Activated T-helper 1 cell treated with Interleukin-2 at 50 U/mL for 16 hours (primary cell): Measurements from ENCODE around the gene SP3.

Source experiments
- DNase-seq: peaks from one replicate; pipeline ENCODE4 v3.0.0-alpha.2; 2020; ENCODE audit warnings: low read depth

Gene SP3

DNA sequence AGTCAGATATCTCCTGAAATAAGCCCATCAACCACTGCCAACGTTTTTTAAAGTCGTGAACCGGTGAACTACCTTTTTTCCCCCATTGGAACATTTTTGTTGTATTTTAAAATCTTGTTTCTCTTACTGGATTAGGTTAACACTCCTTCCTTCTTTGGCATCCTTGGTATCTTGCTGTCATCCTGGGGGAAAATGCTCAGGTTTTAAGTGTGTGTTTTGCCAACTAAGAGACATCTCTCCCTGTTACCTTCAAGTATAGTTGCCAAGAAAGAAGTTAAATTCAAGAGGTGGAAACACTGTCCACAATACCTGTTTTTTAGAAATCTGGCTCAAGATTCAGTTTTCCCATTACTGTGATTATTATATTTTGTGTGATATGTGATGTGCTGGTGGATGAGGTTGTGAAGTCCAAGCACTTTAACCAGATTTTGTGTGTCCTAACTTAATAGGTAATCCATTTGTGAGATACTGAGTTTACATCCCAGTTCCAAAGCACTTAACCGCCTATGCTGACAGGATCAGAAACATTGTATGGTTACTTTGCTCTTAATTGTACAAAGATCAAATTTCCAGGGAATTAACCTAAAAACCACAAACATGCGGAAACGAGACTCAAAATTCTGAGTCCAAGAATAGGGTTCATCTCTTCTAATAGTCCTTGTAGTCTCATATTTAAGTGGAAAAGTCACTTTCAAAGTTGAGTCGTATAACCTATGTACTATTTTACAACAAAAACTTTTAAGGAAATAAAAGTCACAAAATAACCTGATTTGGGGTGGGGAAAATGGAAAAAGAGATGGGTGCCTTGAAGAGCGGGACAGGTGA lies 1.3 kb upstream of the SP3 start:
- no peak for DNase-seq

DNA sequence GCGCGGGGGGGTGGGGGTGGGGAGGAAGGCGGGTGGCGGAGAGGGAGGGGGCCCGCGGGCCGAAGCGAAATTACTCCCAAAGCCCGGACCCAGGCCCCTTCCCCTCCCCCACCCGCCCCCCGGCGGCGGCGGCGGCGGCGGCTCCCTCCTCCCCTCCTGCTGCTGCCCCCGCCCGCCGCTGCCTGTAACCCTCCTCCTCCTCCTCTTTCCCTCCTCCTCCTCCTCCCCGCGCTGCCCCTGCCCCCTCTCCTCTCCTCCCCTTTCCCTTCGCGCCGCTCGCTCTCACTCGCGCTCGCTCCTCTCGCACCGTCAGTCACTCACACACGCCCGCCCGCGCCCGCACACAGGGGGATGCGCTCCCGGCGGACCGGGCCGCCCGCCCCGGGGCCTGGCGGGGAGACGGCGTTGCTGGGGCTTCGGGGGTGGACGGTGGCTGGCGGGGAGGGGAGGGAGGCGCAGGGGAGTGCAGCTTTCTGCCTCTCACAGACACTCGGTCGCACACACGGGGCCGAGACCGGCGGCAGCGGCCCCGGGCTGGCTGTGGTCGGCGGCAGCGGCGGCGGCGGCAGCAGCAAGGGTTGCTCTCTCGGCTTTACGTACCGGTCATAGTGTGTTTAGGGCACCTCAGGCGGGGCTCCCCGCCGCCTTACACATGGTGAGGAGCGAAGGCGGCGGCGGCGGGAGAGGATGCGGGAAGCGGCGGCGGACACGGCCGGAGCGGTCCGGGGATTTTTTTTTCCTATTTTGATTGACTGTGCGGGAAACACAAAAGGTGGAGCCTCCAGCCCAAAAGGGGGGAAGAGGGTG lies 405 bp downstream of the SP3 start:
- DNase-seq, result peak; percentile 79

DNA sequence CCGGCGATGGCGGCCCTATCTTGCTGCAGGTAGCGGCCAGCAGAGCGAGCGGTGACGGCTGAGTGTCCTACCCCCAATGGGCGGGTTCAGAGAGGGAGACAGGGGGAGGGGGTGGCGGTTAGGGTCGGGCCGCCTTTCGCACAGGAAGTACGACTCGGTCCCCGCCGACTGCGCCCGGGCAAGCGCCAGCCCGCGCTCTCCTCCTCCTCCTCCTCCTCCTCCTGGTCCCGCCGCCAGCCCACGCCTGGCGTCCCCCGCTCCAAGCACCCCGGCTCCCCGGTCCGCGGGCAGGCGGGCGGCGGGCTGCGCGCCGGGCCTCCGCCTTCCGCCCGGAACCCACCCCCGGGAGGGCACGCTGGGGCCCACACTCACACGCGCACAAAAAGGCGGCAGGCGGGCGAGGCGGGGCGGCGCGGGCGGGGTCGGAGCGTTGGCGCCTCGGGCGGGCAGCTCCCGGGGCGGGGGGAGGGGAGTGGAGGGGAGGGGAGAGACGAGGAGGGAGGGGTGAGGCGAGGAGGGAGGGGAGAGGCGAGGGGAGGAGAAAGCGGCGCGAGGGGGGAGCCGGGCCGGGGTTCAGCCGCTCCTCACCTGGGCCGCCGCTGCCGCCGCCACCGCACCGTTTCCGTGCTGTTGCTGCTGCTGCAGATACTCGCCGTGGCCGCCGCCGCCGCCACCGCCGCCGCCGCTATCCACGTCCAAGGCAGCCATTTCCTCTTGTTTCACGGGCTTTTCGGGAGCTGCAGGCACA lies 1.2 kb downstream of the SP3 start:
- peak; percentile 85 for DNase-seq

DNA sequence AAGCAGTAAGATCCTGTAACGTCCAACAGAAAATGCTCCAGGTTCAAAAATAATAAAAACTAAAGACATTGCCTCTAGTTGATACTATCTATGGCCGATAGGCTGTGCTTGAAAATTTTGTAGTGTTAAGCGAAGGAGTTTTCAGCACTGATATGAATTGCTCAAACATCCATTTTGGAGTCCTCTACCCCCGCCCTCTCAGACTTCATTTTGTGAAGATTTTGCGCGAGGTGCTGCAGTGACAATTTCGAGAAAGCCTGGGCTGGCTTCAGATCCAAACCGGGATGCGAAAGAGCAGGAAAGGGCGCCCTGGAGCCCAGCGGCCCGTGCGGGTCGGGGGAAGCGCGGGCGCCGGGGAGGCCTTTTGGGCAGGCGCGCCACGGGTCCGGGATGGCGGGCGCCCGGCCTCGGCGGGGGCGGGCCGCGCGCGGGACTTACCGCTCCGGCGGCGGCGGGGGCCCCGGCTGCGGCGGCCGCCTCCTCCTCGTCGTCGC lies 1.8 kb downstream of the SP3 start:
- DNase-seq, result no peak

DNA sequence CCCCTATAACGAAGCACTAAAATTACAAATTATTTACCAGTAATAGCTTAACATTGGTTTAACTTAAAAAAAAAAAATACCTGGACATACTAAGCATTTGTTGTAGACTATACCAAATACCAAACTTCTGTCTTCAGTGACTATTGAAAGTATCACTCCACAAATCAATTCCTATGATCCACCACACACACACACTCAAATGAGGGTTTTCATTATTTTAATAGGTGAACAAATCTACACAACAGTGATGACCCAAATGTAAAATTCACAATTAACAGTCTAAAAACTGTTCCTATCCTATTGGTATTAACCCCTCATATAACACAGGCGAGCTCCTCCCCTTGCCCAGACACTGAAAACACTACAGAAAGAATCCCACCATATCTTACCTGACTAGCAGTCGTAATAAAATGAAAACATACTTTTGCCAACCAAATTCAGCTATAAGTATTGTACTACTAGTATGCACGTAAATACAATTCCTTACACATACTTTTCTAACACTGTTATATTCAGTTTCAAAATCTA lies 2.5 kb downstream of the SP3 start:
- DNase-seq, result no peak

DNA sequence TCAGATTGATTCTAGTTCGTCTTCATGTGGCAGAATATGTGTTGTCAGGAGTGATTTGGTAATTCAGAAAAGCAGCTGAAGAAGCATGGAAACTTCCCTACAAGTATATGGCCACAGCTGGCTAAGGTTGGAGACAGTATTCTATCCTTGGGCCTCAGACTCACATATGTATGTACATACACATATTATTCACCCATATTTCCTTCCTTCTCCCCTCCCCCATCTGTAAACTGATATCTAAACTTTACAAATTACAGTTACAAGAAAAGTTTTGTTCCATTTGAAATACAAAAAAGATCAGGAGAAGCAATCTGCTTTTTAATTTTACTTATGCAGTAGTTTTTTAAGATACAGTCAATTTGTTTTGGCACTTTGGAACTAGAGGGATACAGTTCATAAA lies 3.1 kb downstream of the SP3 start:
- no peak for DNase-seq

DNA sequence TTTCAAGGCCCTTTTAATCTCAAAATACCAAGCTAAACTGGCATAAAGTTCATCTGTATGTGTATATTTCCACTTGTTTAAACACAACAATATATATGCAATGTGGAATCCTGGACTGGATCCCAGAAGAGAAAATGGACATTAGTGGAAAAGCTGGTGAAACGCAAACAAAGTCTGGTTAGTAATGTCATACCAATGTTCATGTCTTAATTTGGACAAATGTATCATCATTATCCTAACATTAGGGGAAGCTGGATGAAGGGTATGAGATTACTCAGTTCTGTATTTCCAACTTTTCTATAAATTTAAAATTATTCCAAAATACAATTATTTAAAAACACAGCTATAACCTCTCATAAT lies 3.8 kb downstream of the SP3 start:
- no peak for DNase-seq

DNA sequence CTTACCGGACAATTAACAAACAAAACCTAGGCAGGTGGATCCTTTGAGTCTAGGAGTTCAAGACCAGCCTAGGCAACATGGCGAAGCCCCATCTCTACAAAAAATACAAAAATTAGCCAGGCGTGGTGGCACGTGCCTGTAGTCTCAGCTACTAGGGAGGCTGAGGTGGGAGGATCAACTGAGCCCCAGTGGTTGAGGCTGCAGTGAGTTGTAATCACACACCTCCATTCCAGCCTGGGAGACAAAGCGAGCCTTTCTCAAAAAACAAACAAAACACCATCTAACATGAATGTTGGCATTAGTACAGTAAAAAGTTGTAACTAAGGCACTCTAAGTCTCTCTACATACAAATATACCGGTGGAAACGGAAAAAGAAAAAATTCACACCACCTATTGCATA lies 5.3 kb downstream of the SP3 start:
- no peak for DNase-seq

DNA sequence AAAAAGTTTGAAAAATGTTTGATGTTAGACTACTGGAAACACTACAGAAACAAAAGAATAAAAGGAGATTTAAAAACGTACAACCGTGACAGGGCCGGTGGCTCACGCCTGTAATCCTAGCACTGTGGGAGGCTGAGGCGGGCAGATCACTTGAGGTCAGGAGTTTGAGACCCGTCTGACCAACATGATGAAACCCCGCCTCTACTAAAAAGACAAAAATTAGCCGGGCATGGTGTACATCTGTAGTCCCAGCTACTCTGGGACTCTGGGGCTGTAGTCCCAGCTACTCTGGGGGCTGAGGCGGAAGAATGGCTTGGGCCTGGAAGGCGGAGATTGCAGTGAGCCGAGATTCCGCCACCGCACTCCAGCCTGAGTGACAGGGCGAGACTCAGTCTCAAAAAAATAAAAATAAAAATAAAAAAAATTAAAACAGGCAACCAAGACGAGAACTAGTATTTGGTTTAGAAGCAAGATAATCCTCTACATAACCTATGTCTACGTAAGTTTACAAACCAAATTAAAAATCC lies 5.8 kb downstream of the SP3 start:
- DNase-seq, result no peak

DNA sequence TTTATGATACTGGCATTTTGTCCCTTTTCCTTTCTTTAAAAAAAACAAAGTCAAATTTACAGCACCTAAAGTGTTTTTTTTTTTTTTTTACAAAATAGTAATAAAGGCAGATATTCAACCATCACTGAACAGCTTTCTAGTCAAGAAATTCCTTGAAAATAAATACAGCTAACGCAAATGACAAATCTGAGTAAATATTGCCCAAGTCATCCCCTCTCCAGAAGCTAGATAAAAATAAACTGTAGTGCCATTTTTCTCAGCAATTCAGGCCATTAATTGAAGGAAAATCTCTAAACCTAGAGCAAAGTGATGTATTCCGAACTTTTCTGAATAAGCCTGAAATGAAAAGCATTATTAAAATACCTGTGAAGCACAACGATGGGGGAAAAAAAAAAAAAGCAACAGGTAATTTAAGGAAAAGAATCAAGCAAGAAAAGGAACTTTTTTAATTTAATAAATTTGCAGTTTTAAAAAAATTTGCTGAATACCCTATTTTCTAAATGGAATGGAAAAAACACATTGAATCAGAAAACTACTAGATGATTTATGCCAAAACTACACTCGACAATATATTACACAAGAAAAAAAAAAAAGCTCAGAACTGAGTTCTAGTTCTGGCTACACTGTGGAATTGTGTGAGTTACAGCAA lies 6.9 kb downstream of the SP3 start:
- DNase-seq, result no peak

DNA sequence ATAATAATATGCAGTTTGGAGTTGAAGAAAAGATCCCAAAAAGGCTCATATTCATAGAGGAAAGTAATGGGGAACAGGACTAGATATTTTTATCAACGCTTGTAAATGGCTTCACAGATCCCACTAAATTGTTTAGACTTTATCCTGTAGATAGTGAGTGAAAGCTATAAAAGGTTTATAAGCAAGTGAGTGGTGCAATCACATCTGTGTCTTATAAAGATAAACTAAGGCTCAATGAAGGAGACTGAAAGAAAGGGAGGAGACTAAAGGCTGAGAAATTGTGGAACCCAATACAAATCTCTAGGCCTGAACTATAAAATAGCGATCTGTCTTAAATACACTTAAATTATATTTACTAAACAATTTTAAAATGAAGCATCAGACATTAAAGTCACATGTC lies 7.7 kb downstream of the SP3 start:
- no peak for DNase-seq

DNA sequence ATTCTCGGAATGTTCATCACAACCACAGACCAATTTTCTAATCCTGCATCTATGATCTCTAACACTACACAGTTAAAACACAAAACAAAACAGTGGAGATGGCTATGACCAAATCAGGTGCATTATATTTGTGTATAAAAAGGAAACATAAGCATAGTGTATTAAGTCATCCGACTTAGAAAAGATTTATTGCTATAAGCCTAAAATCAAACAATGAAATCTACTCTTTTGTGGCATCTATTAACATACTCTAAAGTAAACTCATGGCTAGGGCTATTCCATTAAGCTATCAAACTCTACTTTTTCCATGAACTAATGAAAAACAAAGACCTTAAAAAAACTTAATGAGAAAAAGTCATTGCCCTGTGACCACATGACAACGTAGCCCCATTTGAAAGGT lies 8.7 kb downstream of the SP3 start:
- DNase-seq, result no peak

DNA sequence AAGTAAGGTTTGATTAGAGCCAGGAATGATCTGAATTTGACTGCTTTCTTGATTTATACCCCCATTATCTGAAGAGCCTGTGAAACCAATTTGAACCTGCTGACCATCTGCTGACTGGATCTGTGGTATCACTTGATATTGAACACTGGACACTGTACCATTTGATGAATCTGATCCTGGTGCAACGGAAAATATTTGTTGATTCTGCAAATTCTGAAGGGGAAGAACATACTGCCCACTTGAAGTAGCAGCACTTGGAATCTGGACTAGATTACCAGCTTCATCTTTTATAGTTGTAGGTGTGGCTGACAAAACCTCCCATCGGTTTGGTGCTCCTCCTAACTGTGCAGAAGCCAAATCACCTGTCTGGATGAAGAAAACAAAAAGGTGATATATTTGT lies 9.3 kb downstream of the SP3 start:
- DNase-seq, result no peak

DNA sequence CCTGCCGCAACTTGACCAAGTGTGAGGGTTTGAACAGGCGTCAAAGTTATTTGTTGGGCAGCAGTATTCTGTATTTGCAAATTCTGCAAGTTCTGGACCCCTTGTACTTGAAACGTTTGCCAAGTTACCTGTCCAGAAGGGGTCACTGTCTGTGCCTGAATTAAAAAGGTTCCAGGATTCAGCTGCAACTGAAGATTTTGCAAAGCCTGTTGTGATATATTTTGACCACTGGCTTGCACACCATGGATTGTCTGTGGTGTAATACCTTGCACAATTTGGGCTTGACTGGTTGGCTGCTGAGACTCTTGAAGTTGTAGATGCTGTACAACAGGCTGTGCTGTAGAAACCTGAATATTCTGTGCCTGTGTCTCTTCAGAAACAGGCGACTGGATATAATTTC lies 10.2 kb downstream of the SP3 start:
- no peak for DNase-seq

DNA sequence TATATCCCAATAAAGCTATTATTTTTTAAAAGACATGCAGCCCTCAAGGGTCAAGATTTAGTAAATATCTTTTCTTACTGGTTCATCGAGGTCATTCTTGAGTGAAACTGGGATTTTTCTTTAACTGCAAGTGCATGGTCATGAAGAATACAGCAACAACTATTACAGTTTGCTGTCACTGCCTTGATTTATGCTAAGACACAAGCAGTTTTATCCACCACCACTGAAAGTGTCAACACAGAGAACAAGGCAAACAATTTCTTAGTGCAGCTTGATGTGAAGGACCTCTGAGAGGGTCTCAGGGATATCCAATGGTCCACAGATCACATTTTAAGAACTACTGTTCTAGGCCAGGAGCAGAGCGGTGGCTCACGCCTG lies 12.1 kb downstream of the SP3 start:
- DNase-seq, result no peak

DNA sequence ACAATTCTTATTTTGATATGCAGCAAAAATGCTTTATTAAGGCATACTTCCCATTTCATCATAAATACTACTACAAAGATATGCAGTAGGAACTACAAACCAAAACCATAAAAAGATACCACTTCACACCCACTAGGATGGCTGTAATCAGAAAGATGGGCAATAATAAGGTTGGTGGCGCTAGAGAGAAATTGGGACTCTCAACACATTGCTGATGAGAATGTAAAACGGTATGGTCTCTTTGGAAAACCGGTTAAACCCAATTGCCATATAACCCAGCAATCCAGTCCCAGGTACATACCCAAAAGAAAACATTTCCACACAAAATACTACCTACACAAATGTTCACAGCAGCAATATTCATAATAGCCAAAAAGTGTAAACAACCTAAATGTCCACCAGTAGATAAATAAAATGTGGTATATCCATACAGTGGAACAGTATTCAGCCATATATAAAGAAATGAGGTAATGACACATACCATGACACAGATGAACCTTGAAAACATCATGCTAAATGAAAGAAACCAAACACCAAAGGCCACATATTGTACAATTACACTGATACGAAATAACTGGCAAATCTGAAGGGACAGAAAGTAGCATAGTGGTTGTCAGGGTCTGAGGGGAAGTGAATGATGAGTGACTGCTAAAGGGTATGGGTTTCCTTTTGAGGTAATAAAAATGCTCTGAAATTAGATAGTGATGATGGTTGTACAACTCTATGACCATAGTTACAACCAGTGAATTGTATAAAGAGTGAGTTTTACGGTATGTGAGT lies 12.7 kb downstream of the SP3 start:
- no peak for DNase-seq

DNA sequence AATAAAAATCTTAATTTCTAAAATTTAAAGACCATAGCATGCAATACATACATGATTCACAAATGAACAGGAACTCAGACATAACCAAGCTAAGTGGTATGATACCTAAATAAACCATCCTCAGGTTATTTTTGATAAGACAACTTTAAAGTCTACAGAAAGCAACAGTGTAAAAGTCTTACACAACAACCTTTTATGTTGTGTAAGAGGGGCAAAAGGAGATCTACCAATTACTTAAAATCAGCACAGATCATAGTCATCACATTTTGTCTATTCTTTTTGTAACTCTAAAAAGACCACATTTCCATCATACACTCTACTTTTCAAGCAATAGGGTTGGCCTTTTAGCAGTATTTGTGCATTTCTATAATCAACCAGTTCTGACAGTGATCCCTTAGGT lies 16.3 kb downstream of the SP3 start:
- DNase-seq, result no peak

DNA sequence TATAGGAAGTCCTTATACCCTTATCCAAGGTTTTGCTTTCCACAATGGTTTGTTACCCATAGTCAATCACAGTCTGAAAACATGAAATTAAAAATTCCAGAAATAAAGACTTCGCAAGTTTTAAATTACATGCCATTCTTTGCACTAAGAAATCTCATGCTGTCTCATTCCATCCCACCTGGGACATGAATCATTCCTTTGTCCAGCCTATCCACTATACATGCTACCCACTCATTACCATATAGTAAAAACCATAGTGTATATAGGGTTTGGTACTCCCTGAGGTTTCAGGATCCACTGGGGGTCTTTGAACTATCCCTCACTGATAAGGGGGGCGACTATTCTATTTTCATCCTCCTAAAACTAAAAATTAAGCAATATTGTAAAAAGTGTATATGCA lies 17.0 kb downstream of the SP3 start:
- DNase-seq, result no peak

DNA sequence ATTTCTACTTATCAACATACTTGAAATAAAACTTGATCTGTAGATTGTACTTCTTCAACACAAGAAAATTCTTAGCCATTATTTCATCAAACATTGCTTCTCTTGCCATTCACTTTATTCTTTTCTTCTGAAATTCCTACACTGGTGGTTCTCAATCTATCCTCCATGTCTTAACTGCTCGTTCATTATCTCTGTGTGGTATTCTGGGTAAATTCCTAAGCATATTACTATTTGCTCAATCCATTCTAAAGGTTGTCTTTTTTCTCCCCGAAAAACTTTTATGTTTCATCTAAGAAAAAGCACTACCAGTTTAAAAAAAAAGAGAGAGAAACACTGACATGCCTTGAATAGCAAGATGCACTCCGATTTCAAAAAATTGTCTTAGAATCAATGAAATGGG lies 18.0 kb downstream of the SP3 start:
- no peak for DNase-seq

DNA sequence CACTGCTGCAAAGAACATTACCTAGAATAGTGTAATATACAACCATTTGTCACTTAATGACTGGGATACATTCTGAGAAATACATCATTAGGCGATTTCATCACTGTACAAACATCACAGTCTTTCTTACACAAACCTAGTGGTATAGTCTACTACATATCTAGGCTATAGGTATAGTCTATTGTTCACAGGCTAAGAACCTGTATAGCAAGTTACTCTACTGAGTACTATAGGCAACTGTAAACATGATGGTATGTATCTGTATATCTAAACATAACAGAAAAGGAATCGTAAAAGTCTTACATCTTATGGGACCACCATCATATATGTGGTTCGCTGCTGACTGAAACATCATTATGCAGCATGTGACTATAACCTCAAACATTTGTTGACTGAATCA lies 21.4 kb downstream of the SP3 start:
- DNase-seq, result no peak
